AG08396 (cell line): ENCODE results near the gene ANKS1A.
"Not testable (repeated sequence)": the region's sequence is repeated elsewhere in the genome, so short reads cannot be mapped to it uniquely, and the experiment has no call there.

Experiments used
- DNase-seq: peaks from one replicate; pipeline ENCODE4 v3.0.0; 2012; ENCODE audit warnings: low spot score, mixed read lengths

ANKS1A gene

DNA sequence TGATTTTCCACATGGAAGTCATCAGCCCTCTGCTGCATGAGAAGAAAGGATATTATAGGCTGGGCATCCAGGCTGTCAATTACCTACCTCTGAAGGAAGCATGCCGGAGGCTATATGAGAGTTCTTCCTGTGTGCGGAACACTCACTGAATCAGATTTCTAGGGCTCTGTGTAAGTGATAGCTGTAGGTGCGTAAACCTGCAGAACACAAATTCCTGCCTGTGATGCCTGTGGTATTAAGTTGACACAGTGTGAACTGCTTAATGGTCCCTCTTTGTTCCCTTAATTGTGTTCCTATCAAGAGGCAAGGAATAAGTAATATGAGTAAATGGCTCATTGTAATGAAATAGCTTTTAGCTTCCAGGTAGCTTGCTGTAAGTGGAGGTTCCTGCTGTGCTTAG lies 103.3 kb downstream of the ANKS1A start:
- no peak for DNase-seq

DNA sequence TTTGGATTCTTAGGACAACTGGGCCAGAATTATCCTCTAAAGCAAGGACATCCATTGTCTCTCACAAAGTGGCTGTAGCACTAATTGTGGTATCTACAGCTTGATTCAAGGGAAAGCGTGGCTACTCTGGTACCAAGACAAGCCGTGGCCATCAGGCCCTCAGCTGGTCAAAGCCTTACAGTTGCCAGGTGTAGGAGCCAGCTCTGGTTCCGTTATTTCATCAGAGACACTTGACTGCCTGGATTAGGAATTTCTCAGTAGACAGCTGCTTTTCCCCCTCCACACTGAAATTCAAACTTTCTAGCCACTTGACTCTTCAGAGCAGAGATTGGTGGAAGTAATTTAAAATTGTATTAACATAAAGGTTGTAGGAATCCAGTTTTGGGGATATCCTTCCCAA lies 104.2 kb downstream of the ANKS1A start:
- DNase-seq = no peak

DNA sequence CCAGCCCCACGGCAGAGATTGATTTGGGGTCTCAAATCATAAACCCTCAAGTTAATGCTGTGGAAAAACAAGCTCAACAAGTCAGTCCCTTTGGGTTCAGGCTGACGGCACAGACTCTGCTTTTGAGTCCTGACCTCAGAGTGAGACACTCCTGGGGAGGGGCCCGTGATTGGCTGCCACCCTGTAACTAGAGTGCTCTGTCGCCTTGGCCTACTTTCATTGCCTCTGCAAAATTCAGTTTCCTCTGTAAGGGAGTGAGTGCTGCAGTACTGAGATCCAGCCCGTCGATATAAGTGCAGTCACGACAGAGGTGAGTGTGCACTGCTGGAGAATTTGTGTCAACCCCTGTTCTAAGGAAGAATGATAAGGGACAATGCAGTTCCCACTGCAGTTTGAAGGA lies 105.6 kb downstream of the ANKS1A start:
- no peak for DNase-seq

DNA sequence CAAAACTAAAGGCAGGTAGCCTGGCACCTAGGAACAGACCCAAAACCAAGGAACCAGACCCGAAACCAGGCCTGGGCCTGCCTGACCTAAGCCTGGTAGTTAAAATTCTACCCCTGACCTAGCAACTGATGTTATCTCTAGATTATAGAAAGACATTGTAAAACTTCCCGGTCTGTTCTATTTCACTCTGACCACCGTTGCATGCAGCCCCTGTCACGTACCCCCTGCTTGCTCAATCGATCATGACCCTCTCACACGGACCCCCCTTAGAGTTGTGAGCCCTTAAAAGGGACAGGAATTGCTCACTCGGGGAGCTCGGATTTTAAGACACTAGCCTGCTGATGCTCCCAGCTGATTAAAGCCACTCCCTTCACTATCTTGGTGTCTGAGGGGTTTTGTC lies 109.4 kb downstream of the ANKS1A start:
- DNase-seq = not testable (repeated sequence)

GRCh38 chr6:34999153-34999552 lies 110.1 kb downstream of the ANKS1A start:
- DNase-seq = not testable (repeated sequence)

DNA sequence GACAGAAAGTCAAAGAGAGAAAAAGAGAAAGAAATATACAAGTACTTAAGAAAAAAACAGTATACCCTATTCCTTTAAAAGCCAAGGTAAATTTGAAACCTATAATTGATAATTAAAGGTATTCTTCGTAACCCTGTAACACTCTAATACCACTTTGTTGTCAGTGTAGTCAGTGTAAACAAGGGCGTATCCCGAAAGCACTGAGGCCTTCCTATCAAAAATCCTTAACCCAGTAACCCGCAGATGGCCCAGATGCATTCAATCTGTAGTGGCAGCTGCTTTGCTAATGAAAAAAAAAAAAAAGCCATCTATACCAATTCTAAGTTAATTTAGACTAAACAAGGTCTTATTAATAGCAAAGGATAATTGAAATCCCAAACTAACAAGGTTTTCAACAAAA lies 110.9 kb downstream of the ANKS1A start:
- DNase-seq = not testable (repeated sequence)

GRCh38 chr6:35001349-35001748 lies 112.3 kb downstream of the ANKS1A start:
- DNase-seq = not testable (repeated sequence)

DNA sequence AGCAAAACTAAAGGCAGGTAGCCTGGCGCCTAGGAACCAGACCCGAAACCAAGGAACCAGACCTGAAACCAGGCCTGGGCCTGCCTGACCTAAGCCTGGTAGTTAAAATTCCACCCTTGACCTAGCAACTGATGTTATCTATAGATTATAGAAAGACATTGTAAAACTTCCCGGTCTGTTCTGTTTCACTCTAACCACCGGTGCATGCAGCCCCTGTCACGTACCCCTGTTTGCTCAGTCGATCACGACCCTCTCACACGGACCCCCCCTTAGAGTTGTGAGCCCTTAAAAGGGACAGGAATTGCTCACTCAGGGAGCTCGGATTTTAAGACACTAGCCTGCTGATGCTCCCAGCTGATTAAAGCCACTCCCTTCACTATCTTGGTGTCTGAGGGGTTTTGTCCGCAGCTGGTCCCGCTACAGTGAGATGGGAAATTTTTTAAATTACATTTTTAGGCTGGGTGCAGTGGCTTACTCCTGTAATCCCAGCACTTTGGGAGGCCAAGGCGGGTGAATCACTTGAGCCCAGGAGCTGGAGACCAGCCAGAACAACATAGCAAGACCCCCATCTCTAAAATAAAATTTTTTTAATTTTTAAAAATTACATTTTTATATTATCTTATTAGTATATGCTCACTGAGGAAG lies 115.0 kb downstream of the ANKS1A start:
- DNase-seq = not testable (repeated sequence)

DNA sequence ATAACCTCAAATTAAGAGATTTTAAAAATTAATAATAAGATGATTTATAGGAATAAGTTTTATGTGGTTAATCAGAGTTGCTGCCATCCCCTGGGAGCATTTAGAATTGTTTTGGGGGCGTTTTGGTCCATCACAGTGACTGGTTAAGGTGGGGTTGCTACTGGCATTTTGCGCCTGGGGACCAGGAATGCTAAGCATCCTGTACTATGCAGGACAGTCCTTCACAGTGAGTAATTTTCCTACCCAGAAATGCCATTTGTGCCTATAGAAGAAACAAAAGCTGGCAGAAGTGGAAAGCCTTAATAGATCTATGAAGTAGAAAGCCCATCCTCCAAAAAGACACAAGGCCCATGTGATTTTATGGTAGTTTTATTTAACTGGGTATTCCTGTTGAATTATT lies 118.0 kb downstream of the ANKS1A start:
- DNase-seq = no peak

DNA sequence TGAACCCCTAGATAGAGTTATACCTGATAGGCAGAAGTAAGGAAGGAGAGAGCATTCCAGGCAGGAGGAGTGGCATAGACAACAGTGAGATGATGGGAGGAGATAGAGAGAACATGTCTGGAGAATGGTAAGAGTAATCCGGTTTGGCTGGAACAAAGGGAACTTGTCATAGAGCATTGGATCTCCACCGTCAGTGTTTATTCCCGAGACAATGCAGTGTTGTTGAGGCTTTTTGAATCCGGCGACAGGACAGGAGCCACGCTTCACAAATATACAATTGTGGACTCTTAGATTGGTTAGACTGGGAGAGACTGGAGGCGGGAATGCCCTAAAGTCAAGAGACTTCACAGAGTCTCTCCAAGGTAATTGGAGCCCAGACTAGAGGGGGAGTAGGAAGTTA lies 119.8 kb downstream of the ANKS1A start:
- no peak for DNase-seq

- DNase-seq = no peak
These were observed 122.3 kb downstream of the ANKS1A start for GRCh38 chr6:35011096-35012041.

GRCh38 chr6:35013701-35014100 lies 124.6 kb downstream of the ANKS1A start:
- DNase-seq = no peak

GRCh38 chr6:35014341-35014740 lies 125.3 kb downstream of the ANKS1A start:
- DNase-seq = no peak

DNA sequence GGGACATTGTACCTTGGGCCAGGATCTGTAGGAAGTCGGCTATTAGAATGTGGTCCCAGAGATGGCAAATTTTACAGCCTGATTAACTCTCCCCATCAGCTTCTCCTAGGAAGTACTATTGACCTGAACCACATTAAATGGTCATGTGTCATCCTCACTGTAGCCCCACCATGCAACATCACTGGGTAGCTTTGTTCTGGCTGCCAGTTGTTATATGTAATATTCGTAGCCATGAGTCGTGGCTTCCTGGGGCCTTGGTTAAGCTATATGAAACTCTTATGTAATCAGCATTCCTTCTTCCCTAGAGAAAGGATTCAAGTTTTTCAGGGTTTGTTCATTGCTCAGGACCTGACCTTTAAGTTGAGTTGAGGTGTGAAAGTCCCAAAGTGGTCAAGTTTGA lies 125.7 kb downstream of the ANKS1A start:
- DNase-seq = peak; percentile 29

GRCh38 chr6:35015476-35015875 lies 126.4 kb downstream of the ANKS1A start:
- no peak for DNase-seq

DNA sequence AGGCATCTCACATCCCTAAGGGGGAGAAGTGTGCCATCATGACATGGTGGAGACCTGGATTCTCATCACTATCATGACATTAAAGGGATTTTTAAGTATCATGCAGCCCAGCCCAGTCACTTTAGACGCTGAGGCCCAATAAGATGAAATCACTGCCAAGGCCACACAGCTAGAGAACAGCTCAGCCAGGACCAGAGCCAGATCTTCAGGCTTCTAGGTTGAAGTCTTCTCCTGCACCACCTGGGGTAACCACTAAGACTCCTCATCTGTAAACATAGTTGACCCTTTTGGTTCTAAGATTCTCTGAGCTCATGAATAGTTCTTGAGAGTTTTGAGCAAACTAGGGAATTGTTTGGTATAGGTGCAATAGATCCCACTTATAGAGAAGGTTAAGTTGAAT lies 126.9 kb downstream of the ANKS1A start:
- no peak for DNase-seq

GRCh38 chr6:35016502-35017321 lies 127.7 kb downstream of the ANKS1A start:
- peak; percentile 41 for DNase-seq

- peak; percentile 26 for DNase-seq
These were observed 128.5 kb downstream of the ANKS1A start for GRCh38 chr6:35017411-35018181.

DNA sequence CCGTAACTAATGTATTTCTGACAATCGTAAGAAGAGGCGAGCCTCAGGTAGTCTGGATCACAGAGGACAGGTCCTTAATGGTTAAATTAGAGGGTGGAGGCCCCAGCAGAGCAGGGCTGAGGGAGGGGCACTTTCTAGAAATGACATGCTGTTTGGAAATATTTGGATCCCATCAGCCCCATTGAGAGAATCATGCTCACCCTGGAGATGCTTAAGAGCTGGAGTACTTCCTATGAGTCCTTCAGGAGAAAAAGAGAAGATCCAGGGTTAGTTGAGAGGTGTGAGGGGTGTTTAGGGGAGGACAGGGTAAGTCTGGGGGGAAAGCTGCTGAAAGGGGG lies 129.1 kb downstream of the ANKS1A start:
- DNase-seq = no peak

- DNase-seq = no peak
These were observed 129.7 kb downstream of the ANKS1A start for GRCh38 chr6:35018746-35019145.

- no peak for DNase-seq
These were observed 130.1 kb downstream of the ANKS1A start for GRCh38 chr6:35019171-35019570.

- no peak for DNase-seq
These were observed 130.8 kb downstream of the ANKS1A start for GRCh38 chr6:35019831-35020230.
